Stimulated activated CD8-positive, alpha-beta memory T cell treated with anti-CD3 and anti-CD28 coated beads, Interleukin-15, amount 100 ng/mL, for 4 hours (primary cell): ENCODE data around the gene TAGLN2.
A peak's percentile ranks its signal among the peaks of the same experiment; 100 is the strongest.

Experiments used
- DNase-seq, 2 donors: peaks; one replicate each; pipeline ENCODE4 v3.0.0-alpha.2; 2020; ENCODE audit warnings: low read depth in 2 of 2

The TAGLN2 gene

DNA sequence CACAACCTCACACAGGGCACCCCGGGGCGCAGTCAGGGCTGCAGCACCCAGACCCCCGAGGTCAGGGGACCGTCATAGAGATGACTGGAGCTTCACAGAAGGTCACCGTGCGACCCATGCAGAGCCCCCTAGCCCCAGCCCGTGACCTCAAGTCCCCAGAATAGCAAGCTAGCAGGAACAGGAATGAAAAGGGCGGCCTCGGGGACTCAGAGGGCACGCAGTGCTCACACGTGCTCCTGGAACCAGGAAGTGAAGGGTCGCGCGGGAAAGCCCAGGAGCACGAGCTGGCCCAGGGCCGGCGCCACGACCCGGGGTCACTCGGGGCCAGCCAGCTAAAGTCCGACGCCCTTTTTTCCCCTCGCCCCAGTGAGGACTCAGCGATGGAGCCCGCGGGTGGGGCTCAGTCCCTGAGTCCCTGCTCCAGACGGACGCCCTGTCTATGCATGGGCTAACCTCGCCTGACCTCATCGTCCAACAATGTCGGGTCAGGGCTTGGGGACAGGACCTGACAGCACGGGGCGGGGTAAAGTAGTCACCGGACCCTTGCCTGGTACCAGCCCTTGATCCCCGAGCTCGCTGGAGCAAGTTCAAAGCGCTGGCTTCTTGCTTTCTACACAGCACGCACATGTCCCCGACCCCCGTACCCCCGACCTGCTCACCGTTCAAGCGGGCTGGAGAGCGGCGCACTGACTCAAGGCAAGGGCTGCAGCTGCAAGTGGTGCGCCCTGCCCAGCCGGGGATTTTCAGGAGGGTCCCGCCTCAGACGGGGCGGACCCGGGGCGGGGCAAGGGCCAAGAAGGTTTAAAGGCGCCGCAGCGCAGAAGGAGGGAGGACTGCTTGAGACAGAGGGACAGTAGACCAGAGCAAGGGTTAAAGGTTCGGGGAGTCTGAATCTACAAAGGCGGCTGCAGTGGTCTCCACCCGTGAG, at the start of gene TAGLN2:
TSS of gene TAGLN2 (minus strand) at position 717 of the 928 bp plus-strand sequence. CDS start 4,998 bp downstream, outside the sequence.
- DNase-seq = peak; percentile 78 to 80

- no peak for DNase-seq
Measured at GRCh38 chr1:159974350-159974965, 49.2 kb upstream of the TAGLN2 start.

DNA sequence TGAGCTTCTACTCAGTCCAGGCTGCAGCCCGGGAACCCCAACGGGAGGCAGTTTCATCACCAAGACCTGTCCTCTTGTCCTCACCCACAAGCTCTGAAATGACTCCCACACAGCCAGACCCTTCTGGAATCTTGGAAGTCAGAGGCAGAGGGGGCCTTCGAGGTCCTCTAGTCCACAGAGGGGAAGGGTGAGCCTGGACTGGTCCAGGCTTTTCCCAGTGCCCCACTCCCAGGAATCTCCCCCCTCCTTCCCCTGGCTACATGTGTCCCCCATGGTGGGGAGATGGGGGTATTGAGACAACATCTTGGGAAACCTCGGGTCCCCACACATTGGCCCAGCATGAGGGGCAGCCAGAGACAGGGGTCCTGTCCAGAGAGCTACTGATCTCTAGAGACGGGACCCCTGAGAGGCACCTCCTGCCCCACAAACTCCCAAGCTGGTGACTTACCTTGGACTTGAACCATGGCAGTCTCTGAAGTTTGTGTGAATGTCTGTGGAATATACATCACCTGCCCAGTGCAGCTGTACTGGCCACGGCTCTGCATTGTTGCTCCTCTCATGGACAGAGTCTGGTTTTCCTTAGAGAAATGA, 48.1 kb upstream of the TAGLN2 start:
- DNase-seq = no peak

- no peak for DNase-seq
Measured at GRCh38 chr1:159972443-159973205, 47.3 kb upstream of the TAGLN2 start.

DNA sequence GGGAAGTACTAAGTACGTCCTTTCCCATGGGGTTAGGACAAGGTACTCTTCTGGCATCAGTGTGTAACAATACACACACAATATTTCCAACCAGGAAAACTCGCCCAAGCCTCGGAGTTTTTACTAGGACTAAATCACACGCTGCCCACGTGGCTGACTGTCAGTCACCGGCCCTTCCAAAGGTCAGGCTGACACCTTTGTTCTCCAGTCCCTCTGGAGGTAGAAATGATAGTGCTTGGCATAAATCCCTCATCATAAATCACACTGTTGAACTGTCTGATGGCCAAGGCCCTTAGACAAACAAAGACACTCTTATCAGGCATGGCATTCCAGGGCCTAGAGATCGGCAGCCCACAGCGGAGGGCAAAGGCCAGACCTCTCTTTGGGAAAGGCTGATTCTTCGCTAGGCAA, 45.6 kb upstream of the TAGLN2 start:
- DNase-seq = no peak

- no peak for DNase-seq
Measured at GRCh38 chr1:159968901-159969300, 43.6 kb upstream of the TAGLN2 start.

GRCh38 chr1:159965263-159965662, 40.0 kb upstream of the TAGLN2 start:
- DNase-seq = no peak

DNA sequence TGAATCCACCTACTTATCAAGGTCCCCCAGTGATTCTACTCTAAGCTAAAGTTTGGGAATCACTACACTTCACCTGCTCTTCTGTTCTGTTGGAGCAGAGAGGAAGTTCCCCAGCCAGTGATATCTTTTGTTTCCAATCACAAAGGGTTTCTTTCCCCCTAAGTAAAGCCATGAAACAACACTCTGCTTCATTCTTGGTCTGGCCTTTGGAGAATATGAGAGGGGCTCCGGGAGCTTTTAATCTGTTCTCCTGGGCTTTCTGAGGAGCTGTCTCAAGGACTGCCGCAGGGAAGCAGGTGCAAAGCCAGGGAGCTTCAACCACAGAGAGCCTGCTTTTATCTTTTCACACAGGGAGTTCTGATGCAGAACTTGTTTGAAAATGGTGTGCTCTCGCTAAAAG, 38.8 kb upstream of the TAGLN2 start:
- no peak for DNase-seq

DNA sequence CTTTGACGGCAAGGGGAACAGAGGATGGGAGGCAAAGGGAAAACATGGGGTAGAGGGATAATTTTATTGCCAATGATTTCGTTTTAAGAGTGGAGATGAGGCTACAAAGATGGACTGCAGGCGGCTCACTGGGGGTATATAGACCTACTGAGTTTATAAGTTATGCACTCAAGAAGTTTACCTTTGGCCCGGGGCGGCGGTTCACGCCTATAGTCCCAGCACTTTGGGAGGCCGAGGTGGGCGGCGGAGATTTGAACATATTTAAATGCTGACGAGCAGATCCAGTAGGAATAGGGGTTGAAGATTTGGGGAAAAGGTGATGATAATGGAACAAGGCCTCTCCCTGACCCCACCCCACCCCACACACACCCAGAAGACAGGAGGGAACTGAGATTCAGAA, 36.9 kb upstream of the TAGLN2 start:
- DNase-seq = no peak

DNA sequence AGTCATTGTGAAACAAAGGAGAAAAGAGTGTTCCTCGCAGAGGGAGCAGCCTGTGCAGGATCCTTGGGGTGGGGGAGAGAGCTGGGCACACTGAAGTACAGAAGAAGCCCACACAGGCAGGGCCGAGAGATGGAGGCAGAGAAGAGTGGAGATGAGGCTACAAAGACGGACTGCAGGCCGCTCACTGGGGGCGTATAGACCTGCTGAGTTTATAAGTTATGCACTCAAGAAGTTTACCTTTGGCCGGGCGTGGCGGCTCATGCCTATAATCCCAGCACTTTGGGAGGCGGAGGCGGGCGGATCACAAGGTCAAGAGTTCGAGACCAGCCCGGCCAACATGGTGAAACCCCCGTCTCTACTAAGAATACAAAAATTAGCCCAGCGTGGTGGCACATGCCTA, 36.3 kb upstream of the TAGLN2 start:
- no peak for DNase-seq

GRCh38 chr1:159960721-159961381, 35.5 kb upstream of the TAGLN2 start:
- DNase-seq = no peak

DNA sequence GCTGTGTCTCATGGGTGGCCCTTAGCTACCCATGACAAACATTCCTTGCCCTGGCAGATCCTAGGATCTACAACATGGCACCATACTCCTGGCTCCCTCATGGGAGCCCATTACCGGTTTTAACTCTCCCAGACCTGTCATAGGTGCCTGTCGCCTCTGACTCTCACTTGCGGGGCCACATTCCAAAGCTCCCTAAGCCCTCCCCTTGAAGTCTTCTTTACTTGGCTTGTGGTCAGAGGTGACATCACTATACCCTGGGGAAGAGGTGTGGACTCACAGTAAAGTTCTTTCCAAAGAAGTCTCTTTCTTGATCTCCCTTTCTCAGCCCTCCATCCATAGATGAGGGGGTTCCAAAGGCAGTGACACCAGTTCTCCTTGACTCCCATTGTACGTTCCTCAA, 34.1 kb upstream of the TAGLN2 start:
- DNase-seq = no peak

DNA sequence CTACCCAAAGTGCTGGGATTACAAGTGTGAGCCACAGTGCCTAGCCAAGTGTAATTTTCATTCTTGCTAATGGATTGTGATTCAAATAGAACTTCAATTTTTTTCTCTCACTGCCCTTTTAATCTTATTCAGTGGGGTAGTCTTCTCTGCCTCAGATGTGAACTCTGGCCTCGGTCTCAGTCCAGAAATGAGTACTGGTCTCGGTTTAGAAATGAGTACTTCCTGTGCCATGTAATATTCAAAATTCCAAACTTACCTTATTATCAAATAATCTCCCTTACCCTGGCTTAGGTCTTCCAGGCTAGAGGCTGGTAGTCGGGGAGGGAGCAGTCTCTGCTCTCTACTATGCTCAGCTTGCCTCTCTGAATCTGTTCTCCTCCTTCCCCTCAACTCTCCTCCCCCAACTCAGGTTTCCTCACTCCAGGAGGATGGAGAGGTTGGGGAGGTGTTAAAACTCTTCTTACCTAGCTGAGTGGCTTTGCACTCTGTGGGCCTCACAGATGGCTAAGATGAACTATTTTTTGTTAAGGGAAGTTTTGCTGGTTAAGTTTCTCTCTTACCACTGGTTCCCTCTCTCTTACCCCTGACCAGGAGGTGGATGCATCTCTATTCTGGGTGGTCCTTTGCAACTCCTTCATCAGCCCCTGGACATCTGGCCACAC, 33.5 kb upstream of the TAGLN2 start:
- no peak for DNase-seq

- no peak for DNase-seq
Measured at GRCh38 chr1:159957824-159958268, 32.5 kb upstream of the TAGLN2 start.

DNA sequence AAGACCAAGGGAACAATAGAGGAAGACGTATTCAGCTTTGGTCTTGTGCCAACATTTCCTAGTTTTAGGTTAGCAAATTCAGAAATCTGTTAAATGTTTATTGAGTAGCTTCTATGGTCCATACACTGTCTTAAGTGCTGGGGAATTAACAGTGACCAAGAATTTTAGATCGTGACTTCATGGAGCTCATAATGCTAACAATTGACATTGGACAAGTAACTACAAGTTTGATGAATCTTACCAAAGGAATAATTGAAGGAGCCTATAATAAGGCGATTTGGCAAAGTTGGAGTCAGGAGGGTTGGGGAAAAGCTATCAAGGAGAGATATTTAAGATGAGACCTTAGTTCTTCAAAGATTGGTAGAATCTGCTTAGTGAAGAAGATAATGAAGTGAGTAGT, 30.1 kb upstream of the TAGLN2 start:
- DNase-seq = no peak

DNA sequence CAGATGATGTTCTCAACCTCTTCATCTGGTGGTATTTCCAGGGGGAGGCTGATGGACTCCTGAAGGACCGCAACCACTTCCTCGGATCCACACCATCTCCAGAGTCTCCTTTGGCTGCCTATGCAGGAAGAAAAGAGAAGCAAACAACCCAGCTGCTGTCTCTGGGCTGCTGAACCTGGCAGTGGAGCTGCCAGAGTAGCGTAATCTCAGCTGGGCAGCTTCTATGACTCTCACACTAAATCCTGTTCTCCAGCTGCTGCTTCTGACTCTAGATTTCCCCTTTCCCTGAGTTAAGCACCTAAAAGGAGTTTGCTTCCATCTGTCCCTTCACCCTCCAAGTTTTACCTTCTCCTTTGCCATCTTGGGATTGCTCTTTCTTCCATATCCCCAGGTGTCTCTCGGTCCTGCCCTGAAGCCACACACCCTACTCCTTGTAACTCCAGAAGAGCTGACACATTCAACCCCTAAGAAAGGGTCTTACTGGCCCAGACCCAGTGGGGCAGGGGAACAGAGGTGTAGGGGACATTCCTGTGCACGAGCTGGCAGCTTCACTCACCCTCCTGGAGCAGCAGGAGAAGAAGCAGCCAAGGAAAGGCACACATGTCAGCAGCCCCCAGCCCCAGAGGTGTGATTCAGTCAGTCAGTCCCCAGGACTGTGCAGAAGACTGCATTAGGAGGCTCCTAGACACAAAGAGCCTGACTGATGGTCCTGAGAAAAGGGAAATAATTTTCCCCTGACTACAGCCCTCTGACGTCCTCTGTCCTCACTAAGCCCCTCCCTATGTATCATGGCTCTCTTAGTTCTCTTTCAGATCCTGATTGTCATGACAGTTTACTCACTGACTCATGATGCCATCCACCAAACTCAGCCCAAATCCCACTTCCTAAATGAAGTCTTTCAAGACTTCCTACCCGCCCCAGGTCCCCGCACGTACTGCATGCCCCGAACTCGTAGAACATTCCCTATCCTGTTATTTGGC, 28.5 kb upstream of the TAGLN2 start, which contains the start of gene SLAMF9:
TSS of gene SLAMF9 (minus strand) at position 702 of the 980 bp plus-strand sequence. CDS start at position 602, 100 bp downstream.
- no peak for DNase-seq

DNA sequence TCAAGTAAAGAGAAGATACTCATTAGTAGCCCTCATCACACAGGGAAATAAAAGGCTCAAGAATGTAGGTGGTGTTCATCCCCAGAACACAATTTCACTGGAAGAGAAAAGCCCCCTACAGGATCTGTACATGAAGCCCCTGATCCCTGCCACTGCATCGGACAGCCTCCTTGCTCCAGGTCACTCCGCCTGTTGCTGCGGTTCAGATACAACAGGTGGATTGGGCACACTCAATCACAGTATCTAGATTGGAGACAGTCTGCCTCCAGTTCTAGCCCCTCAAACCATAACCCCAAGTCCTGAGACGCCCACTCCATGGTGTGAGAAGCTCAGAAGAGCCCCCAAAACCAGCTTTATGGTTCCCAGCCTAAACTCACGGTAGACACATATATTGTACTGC, 27.6 kb upstream of the TAGLN2 start:
- DNase-seq = no peak

GRCh38 chr1:159951551-159951950, 26.2 kb upstream of the TAGLN2 start:
- DNase-seq = no peak

- no peak for DNase-seq
Measured at GRCh38 chr1:159951016-159951415, 25.7 kb upstream of the TAGLN2 start.
